Measurements from ENCODE around the gene CNOT6.

CNOT6 gene

DNA sequence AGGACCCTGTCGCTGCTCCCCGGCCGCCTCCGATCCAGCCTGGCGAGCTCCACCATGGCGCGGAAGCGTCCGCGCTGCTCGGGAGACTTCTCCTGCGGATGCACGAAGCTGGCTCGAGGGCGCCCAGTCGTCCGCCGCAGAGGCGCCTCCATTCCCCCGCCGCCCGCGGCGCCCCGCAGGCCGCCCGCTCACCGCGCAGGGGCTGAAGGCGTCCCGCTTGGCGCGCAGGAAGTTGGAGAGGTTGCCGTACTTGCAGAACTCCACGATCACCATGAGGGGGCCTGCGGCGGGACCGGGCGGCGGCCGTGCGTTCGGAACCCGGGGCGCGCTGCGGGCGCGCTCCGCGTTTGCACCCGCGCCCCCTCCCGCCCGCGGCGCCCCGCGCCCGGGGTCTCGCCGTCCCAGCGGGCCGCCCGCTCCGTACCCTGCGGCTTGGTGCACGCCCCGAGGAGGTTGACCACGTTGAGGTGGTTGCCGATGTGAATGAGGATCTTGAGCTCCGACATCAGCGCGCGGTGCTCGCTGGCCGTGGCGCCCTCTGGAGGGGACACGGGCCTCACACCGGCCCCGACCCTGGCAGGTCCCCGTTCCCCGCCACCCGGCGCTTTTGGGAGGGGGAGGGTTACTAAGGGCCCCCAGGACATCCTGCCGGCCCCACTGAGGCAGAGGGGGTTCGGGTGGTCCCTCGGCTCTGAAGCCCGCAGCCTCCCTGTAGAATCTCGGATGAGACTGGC is 124.8 kb downstream of the CNOT6 start:
- no peak for TF ChIP-seq POLR2AphosphoS5 (IDR thresholded peaks at IDR 0.05; ENCODE audit: low read depth, low read length)
- TF ChIP-seq SIN3A (IDR thresholded peaks at IDR 0.05; ENCODE audit: borderline replicate concordance, insufficient read depth, low read length), result no peak
- TF ChIP-seq, protein P1, sequence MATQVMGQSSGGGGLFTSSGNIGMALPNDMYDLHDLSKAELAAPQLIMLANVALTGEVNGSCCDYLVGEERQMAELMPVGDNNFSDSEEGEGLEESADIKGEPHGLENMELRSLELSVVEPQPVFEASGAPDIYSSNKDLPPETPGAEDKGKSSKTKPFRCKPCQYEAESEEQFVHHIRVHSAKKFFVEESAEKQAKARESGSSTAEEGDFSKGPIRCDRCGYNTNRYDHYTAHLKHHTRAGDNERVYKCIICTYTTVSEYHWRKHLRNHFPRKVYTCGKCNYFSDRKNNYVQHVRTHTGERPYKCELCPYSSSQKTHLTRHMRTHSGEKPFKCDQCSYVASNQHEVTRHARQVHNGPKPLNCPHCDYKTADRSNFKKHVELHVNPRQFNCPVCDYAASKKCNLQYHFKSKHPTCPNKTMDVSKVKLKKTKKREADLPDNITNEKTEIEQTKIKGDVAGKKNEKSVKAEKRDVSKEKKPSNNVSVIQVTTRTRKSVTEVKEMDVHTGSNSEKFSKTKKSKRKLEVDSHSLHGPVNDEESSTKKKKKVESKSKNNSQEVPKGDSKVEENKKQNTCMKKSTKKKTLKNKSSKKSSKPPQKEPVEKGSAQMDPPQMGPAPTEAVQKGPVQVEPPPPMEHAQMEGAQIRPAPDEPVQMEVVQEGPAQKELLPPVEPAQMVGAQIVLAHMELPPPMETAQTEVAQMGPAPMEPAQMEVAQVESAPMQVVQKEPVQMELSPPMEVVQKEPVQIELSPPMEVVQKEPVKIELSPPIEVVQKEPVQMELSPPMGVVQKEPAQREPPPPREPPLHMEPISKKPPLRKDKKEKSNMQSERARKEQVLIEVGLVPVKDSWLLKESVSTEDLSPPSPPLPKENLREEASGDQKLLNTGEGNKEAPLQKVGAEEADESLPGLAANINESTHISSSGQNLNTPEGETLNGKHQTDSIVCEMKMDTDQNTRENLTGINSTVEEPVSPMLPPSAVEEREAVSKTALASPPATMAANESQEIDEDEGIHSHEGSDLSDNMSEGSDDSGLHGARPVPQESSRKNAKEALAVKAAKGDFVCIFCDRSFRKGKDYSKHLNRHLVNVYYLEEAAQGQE (IDR thresholded peaks at IDR 0.05; ENCODE audit: insufficient read depth in 1 of 2, low read depth in 2 of 2, low read length in 2 of 2), result no peak
- no peak for TF ChIP-seq TAF1 (IDR thresholded peaks at IDR 0.05; ENCODE audit: borderline replicate concordance, insufficient read depth, low read length)
- TF ChIP-seq FOXP2 (optimal IDR thresholded peaks at IDR 0.05; ENCODE audit: borderline replicate concordance, extremely low read depth, extremely low read length, insufficient read depth), result no peak

DNA sequence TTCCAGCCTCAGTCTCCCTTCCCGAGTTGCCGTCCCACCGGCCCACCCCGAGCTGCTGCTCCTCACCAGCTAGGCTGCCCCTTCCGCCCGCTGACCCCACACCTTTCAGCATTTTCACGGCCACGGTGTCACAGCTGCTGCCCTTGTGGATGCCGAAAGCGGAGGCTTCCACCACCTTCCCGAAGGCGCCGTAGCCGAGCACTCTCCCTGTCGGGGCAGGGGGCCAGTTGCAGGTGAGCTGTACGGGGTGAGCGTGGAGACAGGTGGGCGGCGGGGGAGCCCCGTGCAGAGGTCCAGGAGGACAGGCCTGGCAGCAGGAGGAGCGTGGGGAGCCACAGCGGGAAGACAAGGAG is 125.4 kb downstream of the CNOT6 start:
- TF ChIP-seq, protein P1 (IDR thresholded peaks at IDR 0.05; ENCODE audit: insufficient read depth in 1 of 2, low read depth in 2 of 2, low read length in 2 of 2), result no peak
- TF ChIP-seq POLR2AphosphoS5 (IDR thresholded peaks at IDR 0.05; ENCODE audit: low read depth, low read length), result no peak

DNA sequence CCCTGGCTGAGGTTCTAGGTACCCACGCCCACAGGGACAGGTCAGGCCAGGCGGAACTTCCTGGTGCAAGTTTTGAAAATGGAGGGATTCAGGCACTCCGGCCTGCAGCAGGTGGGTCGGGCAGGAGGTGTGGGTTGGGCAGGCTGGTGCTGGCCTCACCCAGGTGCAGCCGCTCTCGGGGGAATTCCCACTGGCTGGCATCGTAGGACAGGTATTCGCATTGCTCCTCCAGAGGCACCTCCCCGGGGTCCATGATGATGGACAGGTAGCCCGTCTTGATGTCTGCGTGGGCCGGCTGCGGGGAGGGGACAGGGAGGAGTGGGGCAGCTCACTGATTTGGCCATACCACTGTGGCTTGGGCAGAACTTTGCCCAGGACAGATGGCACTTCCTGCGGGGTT is 125.8 kb downstream of the CNOT6 start:
- no peak for TF ChIP-seq POLR2AphosphoS5 (IDR thresholded peaks at IDR 0.05; ENCODE audit: low read depth, low read length)
- TF ChIP-seq FOXP2 (optimal IDR thresholded peaks at IDR 0.05; ENCODE audit: borderline replicate concordance, extremely low read depth, extremely low read length, insufficient read depth), result no peak
- TF ChIP-seq SIN3A (IDR thresholded peaks at IDR 0.05; ENCODE audit: borderline replicate concordance, insufficient read depth, low read length), result no peak
- TF ChIP-seq, protein P1 (IDR thresholded peaks at IDR 0.05; ENCODE audit: insufficient read depth in 1 of 2, low read depth in 2 of 2, low read length in 2 of 2), result no peak
- TF ChIP-seq TAF1 (IDR thresholded peaks at IDR 0.05; ENCODE audit: borderline replicate concordance, insufficient read depth, low read length), result no peak

DNA sequence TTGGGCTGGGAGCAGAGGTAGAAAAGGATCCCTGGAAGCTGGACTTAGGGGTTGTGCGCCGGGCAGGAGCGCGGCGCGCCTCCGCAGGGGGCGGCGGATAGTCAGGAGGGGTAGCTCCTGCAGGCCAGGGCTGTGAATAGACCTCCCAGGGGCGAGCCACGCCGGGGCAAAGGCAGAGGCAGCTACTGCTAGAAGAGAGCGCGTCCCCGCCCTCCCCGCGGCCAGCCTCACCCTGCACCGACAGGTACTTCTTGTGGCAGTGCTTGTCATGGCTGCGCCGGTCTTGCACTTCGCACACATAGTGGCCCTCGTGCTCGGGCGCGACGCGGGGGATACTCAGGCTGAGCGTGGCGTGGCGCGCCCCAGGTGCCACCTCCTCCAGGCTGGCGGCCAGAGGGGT is 127.1 kb downstream of the CNOT6 start:
- TF ChIP-seq FOXP2 (optimal IDR thresholded peaks at IDR 0.05; ENCODE audit: borderline replicate concordance, extremely low read depth, extremely low read length, insufficient read depth) (no peak), SIN3A (IDR thresholded peaks at IDR 0.05; ENCODE audit: borderline replicate concordance, insufficient read depth, low read length) (no peak), TAF1 (IDR thresholded peaks at IDR 0.05; ENCODE audit: borderline replicate concordance, insufficient read depth, low read length) (no peak), POLR2AphosphoS5 (IDR thresholded peaks at IDR 0.05; ENCODE audit: low read depth, low read length) (no peak)
- TF ChIP-seq, protein P1 (IDR thresholded peaks at IDR 0.05; ENCODE audit: insufficient read depth in 1 of 2, low read depth in 2 of 2, low read length in 2 of 2), result no peak

DNA sequence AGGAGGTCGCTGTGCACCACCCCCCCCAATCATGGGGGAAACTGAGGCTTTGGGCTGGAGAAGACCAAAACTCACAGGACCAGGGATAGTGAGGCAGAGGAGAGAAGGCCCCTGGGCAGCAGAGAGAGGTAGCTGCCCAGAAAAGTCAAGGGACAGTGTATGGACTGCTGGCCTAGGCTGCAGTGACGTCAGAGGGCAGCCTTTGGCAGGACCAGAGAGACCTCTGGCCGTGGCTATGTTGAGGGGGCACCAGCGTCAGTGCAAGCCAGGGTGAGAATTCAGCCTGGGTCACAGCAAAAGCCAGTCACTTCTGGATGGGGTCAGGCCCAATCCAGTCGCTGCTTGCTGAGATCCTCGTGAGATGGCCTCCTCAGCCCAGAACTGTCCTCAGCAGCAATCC is 128.7 kb downstream of the CNOT6 start:
- TF ChIP-seq POLR2AphosphoS5 (IDR thresholded peaks at IDR 0.05; ENCODE audit: low read depth, low read length) (no peak), TAF1 (IDR thresholded peaks at IDR 0.05; ENCODE audit: borderline replicate concordance, insufficient read depth, low read length) (no peak), FOXP2 (optimal IDR thresholded peaks at IDR 0.05; ENCODE audit: borderline replicate concordance, extremely low read depth, extremely low read length, insufficient read depth) (no peak), SIN3A (IDR thresholded peaks at IDR 0.05; ENCODE audit: borderline replicate concordance, insufficient read depth, low read length) (no peak)
- TF ChIP-seq, protein P1 (IDR thresholded peaks at IDR 0.05; ENCODE audit: insufficient read depth in 1 of 2, low read depth in 2 of 2, low read length in 2 of 2), result no peak
